Panc1 (cell line): ENCODE data around the gene SLC12A7. TPM values are rescaled to one million over a fixed set of nuclear protein-coding genes. Genes with fewer than 3 reads are reported as not detected.

Experiments
- ATAC-seq: fragments of 200-7000 bp; cut with Tn5 transposase; 2 replicates; pipeline ENCODE4 v1.9.1; 2020; ENCODE audit warnings: mild to moderate bottlenecking, moderate library complexity
- BruUV-seq: library from RNA; stranded (reverse); fragments of 400-500 nt; replicated peaks from 2 replicates; lab custom pipeline; 2021; lab: Mats Ljungman, UMichigan
- CTCF ChIA-PET: fragments of 300-600 bp; sonication (Branson Sonifier 250); formaldehyde crosslinking; loops from one replicate; lab custom pipeline; 2022; ENCODE audit warnings: antibody characterized with exemption; lab: Charles Lee
- POLR2A ChIA-PET: fragments of 300-600 bp; sonication (Branson Sonifier 250); formaldehyde crosslinking; loops from one replicate; lab custom pipeline; 2022; ENCODE audit warnings: antibody characterized with exemption; lab: Charles Lee
- DNase-seq: peaks from one replicate; pipeline ENCODE4 v3.0.0-alpha.2; 2010; ENCODE audit warnings: low read depth, low spot score
- H3K27ac ChIP-seq: 2 replicates; pipeline ENCODE4 v1.5.1; 2011; ENCODE audit warnings: mild to moderate bottlenecking, low read length, inconsistent platforms
- H3K27me3 ChIP-seq: fragments of 200-500 bp; sonication (Bioruptor generic); 2 replicates; pipeline ENCODE4 v1.6.0; 2014; ENCODE audit warnings: low read length, inconsistent platforms; ENCODE audit not compliant: control insufficient read depth, insufficient read depth
- H3K36me3 ChIP-seq: fragments of 200-500 bp; sonication (Bioruptor generic); 2 replicates; pipeline ENCODE4 v1.5.1; 2014; ENCODE audit warnings: inconsistent platforms, mild to moderate bottlenecking, low read length, moderate library complexity; ENCODE audit not compliant: control insufficient read depth, insufficient read depth
- H3K4me1 ChIP-seq: 2 replicates; pipeline ENCODE4 v1.5.1; 2011; ENCODE audit warnings: inconsistent platforms, mild to moderate bottlenecking, low read length, moderate library complexity; ENCODE audit not compliant: control insufficient read depth, insufficient read depth
- H3K4me3 ChIP-seq, 2 experiments: 2 replicates each; pipeline ENCODE4 v1.5.1; 2011 to 2012; ENCODE audit warnings: low read depth in 2 of 2, low read length in 2 of 2, mild to moderate bottlenecking in 2 of 2, inconsistent platforms in 1 of 2, moderate library complexity in 1 of 2
- H3K9me3 ChIP-seq: fragments of 200-500 bp; sonication (Bioruptor generic); 2 replicates; pipeline ENCODE4 v1.5.1; 2014; ENCODE audit warnings: low read depth, mild to moderate bottlenecking, inconsistent platforms, low read length, moderate library complexity; ENCODE audit not compliant: control insufficient read depth, insufficient read depth
- POLR2AphosphoS5 ChIP-seq: IDR thresholded peaks from 2 replicates; pipeline ENCODE4 v1.6.1; 2012; ENCODE audit warnings: mild to moderate bottlenecking, low read depth, low read length, moderate library complexity
- REST ChIP-seq, 2 experiments: IDR thresholded peaks; 2 replicates each; pipeline ENCODE4 v1.6.1; 2011 to 2012; ENCODE audit warnings: low read depth in 2 of 2, control low read depth in 1 of 2, low read length in 1 of 2, mild to moderate bottlenecking in 1 of 2, moderate library complexity in 1 of 2; ENCODE audit not compliant: insufficient read depth in 1 of 2
- SIN3A ChIP-seq: IDR thresholded peaks from 2 replicates; pipeline ENCODE4 v1.6.1; 2012; ENCODE audit warnings: low read depth, mild to moderate bottlenecking, low read length, moderate library complexity, borderline replicate concordance; ENCODE audit not compliant: insufficient read depth
- TCF7L2 ChIP-seq: IDR thresholded peaks from 2 replicates; pipeline ENCODE4 v1.6.1; 2011; ENCODE audit warnings: mild to moderate bottlenecking, low read depth, low read length, inconsistent platforms
- in situ Hi-C: cut with HindIII; loops from 2 replicates; pipeline ENCODE4 v1.10.0; 2016; ENCODE audit warnings: low sequenced_read_pairs, low pct_unique_long_range_greater_than_20kb
- intact Hi-C: fragments of 100-400 bp; cut with micrococcal nuclease; formaldehyde crosslinking; loops from one replicate; pipeline ENCODE4 v1.10.0; 2022; ENCODE audit not compliant: unreplicated experiment
- total RNA-seq: library from RNA; stranded (reverse); gene quantifications from one replicate; pipeline ENCODE4 v1.2.1, GENCODE V29; 2021; ENCODE audit not compliant: unreplicated experiment
- TF ChIP-seq, protein P1 (sequence below): fragments of 450-650 bp; IDR thresholded peaks from 2 replicates; pipeline ENCODE4 v1.5.1; 2017; ENCODE audit warnings: mild to moderate bottlenecking

SLC12A7 gene
- total RNA-seq, 1 experiment from 2014 or later = 297 TPM

- Histone ChIP-seq H3K27ac (peak overlapping the region; percentile 48; the same call in 1 of the 2 replicates), H3K9me3 (no peaks in the 10 kb centered on the region), H3K36me3 (no peaks in the 10 kb centered on the region), H3K4me3 (no peak overlapping the region), H3K27me3 (no peaks in the 10 kb centered on the region), H3K4me1 (peaks cover 22% of the 10 kb centered on the region)
- intact Hi-C loops = no loop called here
- no peak for DNase-seq
- TF ChIP-seq, protein P1, sequence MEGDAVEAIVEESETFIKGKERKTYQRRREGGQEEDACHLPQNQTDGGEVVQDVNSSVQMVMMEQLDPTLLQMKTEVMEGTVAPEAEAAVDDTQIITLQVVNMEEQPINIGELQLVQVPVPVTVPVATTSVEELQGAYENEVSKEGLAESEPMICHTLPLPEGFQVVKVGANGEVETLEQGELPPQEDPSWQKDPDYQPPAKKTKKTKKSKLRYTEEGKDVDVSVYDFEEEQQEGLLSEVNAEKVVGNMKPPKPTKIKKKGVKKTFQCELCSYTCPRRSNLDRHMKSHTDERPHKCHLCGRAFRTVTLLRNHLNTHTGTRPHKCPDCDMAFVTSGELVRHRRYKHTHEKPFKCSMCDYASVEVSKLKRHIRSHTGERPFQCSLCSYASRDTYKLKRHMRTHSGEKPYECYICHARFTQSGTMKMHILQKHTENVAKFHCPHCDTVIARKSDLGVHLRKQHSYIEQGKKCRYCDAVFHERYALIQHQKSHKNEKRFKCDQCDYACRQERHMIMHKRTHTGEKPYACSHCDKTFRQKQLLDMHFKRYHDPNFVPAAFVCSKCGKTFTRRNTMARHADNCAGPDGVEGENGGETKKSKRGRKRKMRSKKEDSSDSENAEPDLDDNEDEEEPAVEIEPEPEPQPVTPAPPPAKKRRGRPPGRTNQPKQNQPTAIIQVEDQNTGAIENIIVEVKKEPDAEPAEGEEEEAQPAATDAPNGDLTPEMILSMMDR = no peak
- no peak for TF ChIP-seq SIN3A
- no peak for TF ChIP-seq POLR2AphosphoS5
- ATAC-seq = no peak
- in situ Hi-C loops = no loop called here
- BruUV-seq = no TSS peak
- POLR2A ChIA-PET = interaction anchor here (0.6 kb wide), 2 partner anchors 20 to 85 kb away, joined by 3 to 6 read pairs; no protein-coding TSS in a partner anchor
- CTCF ChIA-PET = interaction anchor here (0.6 to 1.4 kb wide), 4 partner anchors 12 to 91 kb away, joined by 3 to 8 read pairs (median 5); no protein-coding TSS in a partner anchor
Observed at GRCh38 chr5:1007681-1008450, 104.0 kb downstream of the SLC12A7 start.

DNA sequence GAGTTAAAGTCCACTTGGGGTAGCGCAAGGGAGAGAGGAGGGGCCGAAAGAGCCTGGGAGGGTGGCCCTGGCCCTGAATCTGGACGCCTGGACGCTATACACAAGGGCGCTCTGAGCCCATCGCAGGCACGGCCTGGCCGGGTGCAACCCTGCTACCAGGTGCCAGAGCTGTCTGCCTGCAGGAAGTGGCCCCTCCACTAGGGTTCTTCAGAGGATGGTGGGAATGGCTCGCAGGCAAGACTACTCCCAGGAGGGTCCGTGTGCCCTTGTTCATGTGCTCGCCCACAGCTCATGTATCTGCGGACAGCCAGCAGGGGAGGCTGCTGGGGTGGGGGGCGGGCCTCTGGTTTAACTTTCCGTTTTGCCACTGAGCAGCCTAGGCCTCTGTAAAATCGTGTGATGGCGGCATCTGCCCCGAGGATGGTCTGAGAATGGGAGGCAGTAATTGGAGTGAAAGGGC, 104.6 kb downstream of the SLC12A7 start:
- TF ChIP-seq, protein P1 = peak; percentile 32; the same call in 1 of the 2 replicates
- TF ChIP-seq POLR2AphosphoS5 (no peak), SIN3A (no peak)
- Histone ChIP-seq H3K9me3 (no peaks in the 10 kb centered on the region), H3K27ac (no peak overlapping the region; the same call in 1 of the 2 replicates), H3K27me3 (no peaks in the 10 kb centered on the region), H3K36me3 (no peaks in the 10 kb centered on the region), H3K4me1 (peaks cover 22% of the 10 kb centered on the region), H3K4me3 (no peak overlapping the region)
- POLR2A ChIA-PET = no interaction called here
- BruUV-seq = no TSS peak
- no peak for DNase-seq
- intact Hi-C loops = no loop called here
- in situ Hi-C loops = no loop called here
- CTCF ChIA-PET = interaction anchor here (0.6 to 1.8 kb wide), 6 partner anchors 11 to 161 kb away, joined by 3 to 8 read pairs (median 4); no protein-coding TSS in a partner anchor
- ATAC-seq = no peak

GRCh38 chr5:1006656-1007071, 105.2 kb downstream of the SLC12A7 start:
- no peaks in the 10 kb centered on the region for H3K9me3 ChIP-seq
- no peak overlapping the region for H3K27ac ChIP-seq
- BruUV-seq = no TSS peak
- intact Hi-C loops = no loop called here
- no peaks in the 10 kb centered on the region for H3K27me3 ChIP-seq
- H3K36me3 ChIP-seq = no peaks in the 10 kb centered on the region
- ChIA-PET POLR2A (no interaction called here), CTCF (interaction anchor here (0.6 to 1.8 kb wide), 3 partner anchors 22 to 161 kb away, joined by 3 to 6 read pairs (median 4); no protein-coding TSS in a partner anchor)
- DNase-seq (no peak), ATAC-seq (no peak)
- peaks cover 22% of the 10 kb centered on the region for H3K4me1 ChIP-seq
- in situ Hi-C loops = no loop called here
- no peak overlapping the region for H3K4me3 ChIP-seq
- TF ChIP-seq SIN3A = no peak
- TF ChIP-seq POLR2AphosphoS5 = no peak
- TF ChIP-seq, protein P1 = no peak
- TF ChIP-seq TCF7L2 = no peak
- no peak for TF ChIP-seq REST (IDR thresholded peaks at IDR 0.05; ENCODE audit: insufficient read depth in 1 of 2, low read depth in 2 of 2, low read length in 1 of 2)
